SK-N-SH (cell line): ENCODE results near the gene IL32. TPM values are rescaled to one million over a fixed set of nuclear protein-coding genes. Genes with fewer than 3 reads are reported as not detected.

Experiments
- CTCF ChIA-PET: fragments of 300-600, 350-600 bp; formaldehyde crosslinking; extraction: SDS; loops from one replicate; lab custom pipeline; 2021; lab: Yijun Ruan, JAX
- POLR2A ChIA-PET: fragments of 350-600 bp; sonication (Branson Sonifier 250); formaldehyde crosslinking; extraction: SDS; loops from one replicate; lab custom pipeline; 2020; ENCODE audit warnings: antibody characterized with exemption, inconsistent platforms; lab: Yijun Ruan, JAX
- DNase-seq: peaks from one replicate; pipeline ENCODE4 v3.0.0; 2012
- H2AFZ ChIP-seq: fragments of 200-600 bp; sonication (generic); 2 replicates; pipeline ENCODE4 v1.8.1; 2016; ENCODE audit warnings: antibody characterized with exemption, mild to moderate bottlenecking, low read depth
- H3F3A ChIP-seq: fragments of 200-600 bp; sonication (generic); replicated peaks from 2 replicates; pipeline ENCODE3; 2016; ENCODE audit warnings: antibody characterized with exemption, mild to moderate bottlenecking; ENCODE audit not compliant: insufficient read depth
- H3K27ac ChIP-seq, 2 experiments: fragments of 200-500 bp in 1 of 2; fragments of 200-600 bp in 1 of 2; sonication (Bioruptor generic) in 1 of 2; sonication (generic), shearing (Covaris generic) in 1 of 2; 2 replicates each; pipeline versions ENCODE4 v1.5.1 to v1.6.1; 2014 to 2016; ENCODE audit warnings: low read depth in 2 of 2, inconsistent platforms in 1 of 2, low read length in 1 of 2, mild to moderate bottlenecking in 1 of 2, mixed read lengths in 1 of 2
- H3K27me3 ChIP-seq: fragments of 200-600 bp; sonication (generic), shearing (Covaris generic); 2 replicates; pipeline ENCODE4 v1.6.1; 2016; ENCODE audit warnings: mixed run types; ENCODE audit not compliant: insufficient read depth
- H3K36me3 ChIP-seq, 2 experiments: fragments of 200-500 bp in 1 of 2; fragments of 200-600 bp in 1 of 2; sonication (Bioruptor generic) in 1 of 2; sonication (generic) in 1 of 2; replicated peaks in 1 of 2; 2 replicates each; pipeline versions ENCODE3 to v1.5.1; 2014 to 2016; ENCODE audit warnings: low read length in 1 of 2, mild to moderate bottlenecking in 1 of 2; ENCODE audit not compliant: insufficient read depth in 2 of 2, control insufficient read depth in 1 of 2
- H3K4me1 ChIP-seq, 2 experiments: fragments of 200-500 bp in 1 of 2; fragments of 200-600 bp in 1 of 2; sonication (Bioruptor generic) in 1 of 2; sonication (generic), shearing (Covaris generic) in 1 of 2; 2 replicates each; pipeline versions ENCODE4 v1.5.1 to v1.6.1; 2014 to 2016; ENCODE audit warnings: low read depth in 1 of 2, low read length in 1 of 2, mixed run types in 1 of 2; ENCODE audit not compliant: insufficient read depth in 2 of 2, control insufficient read depth in 1 of 2
- H3K4me2 ChIP-seq: fragments of 200-600 bp; sonication (generic), shearing (Covaris generic); 2 replicates; pipeline ENCODE4 v1.6.1; 2017; ENCODE audit warnings: mixed run types
- H3K4me3 ChIP-seq, 2 experiments: fragments of 200-500 bp in 1 of 2; fragments of 200-600 bp in 1 of 2; sonication (Bioruptor generic) in 1 of 2; sonication (generic), shearing (Covaris generic) in 1 of 2; 2 replicates each; pipeline versions ENCODE4 v1.5.1 to v1.8.1; 2014 to 2016; ENCODE audit warnings: low read depth in 2 of 2, inconsistent platforms in 1 of 2, low read length in 1 of 2, mild to moderate bottlenecking in 1 of 2, mixed read lengths in 1 of 2, moderate library complexity in 1 of 2
- H3K79me2 ChIP-seq: fragments of 200-600 bp; sonication (generic); 2 replicates; pipeline ENCODE4 v1.8.1; 2017; ENCODE audit warnings: mild to moderate bottlenecking; ENCODE audit not compliant: insufficient read depth
- H3K9ac ChIP-seq: fragments of 200-600 bp; sonication (generic); 2 replicates; pipeline ENCODE4 v1.6.1; 2017; ENCODE audit warnings: mixed run types
- H3K9me2 ChIP-seq: fragments of 200-600 bp; sonication (generic); 2 replicates; pipeline ENCODE4 v1.6.1; 2017; ENCODE audit warnings: mixed run types
- H3K9me3 ChIP-seq: fragments of 200-600 bp; sonication (generic); 2 replicates; pipeline ENCODE4 v1.6.1; 2017; ENCODE audit warnings: mixed run types, mild to moderate bottlenecking, moderate library complexity
- H4K20me1 ChIP-seq: fragments of 200-600 bp; sonication (generic); 2 replicates; pipeline ENCODE4 v1.6.1; 2017; ENCODE audit warnings: mild to moderate bottlenecking, mixed run types; ENCODE audit not compliant: insufficient read depth
- ELF1 ChIP-seq: IDR thresholded peaks from 2 replicates; pipeline ENCODE4 v1.4.0; 2012
- FOSL2 ChIP-seq: IDR thresholded peaks from 2 replicates; pipeline ENCODE4 v1.4.0; 2012; ENCODE audit warnings: low read depth, mild to moderate bottlenecking, moderate library complexity, borderline replicate concordance
- FOXJ3 ChIP-seq: sonication (generic); formaldehyde crosslinking; IDR thresholded peaks from 2 replicates; pipeline ENCODE4 v1.5.1; 2020; ENCODE audit warnings: mild to moderate bottlenecking, missing genetic modification reagents
- FOXM1 ChIP-seq: IDR thresholded peaks from 2 replicates; pipeline ENCODE4 v1.4.0; 2012; ENCODE audit warnings: low read depth, mild to moderate bottlenecking
- GABPA ChIP-seq: IDR thresholded peaks from 2 replicates; pipeline ENCODE4 v1.4.0; 2012; ENCODE audit warnings: low read depth, mild to moderate bottlenecking
- MAX ChIP-seq: IDR thresholded peaks from 2 replicates; pipeline ENCODE4 v1.4.0; 2012; ENCODE audit warnings: low read depth
- MEF2A ChIP-seq: IDR thresholded peaks from 2 replicates; pipeline ENCODE4 v1.4.0; 2012; ENCODE audit warnings: low read depth, borderline replicate concordance
- POLR2AphosphoS5 ChIP-seq: IDR thresholded peaks from 2 replicates; pipeline ENCODE4 v1.6.1; 2012; ENCODE audit warnings: low read depth, low read length
- RCOR1 ChIP-seq: fragments of 150-350 bp; IDR thresholded peaks from 2 replicates; pipeline ENCODE4 v1.6.1; 2017; ENCODE audit warnings: antibody characterized with exemption, low read length
- SIN3A ChIP-seq: IDR thresholded peaks from 2 replicates; pipeline ENCODE4 v1.6.1; 2012; ENCODE audit warnings: low read depth, mild to moderate bottlenecking, low read length, moderate library complexity, borderline replicate concordance
- TAF1 ChIP-seq: IDR thresholded peaks from 2 replicates; pipeline ENCODE4 v1.6.1; 2012; ENCODE audit warnings: low read depth, mild to moderate bottlenecking, low read length, moderate library complexity, borderline replicate concordance
- USF1 ChIP-seq: IDR thresholded peaks from 2 replicates; pipeline ENCODE4 v1.4.0; 2012; ENCODE audit warnings: low read depth, borderline replicate concordance
- ZBTB33 ChIP-seq: IDR thresholded peaks from 2 replicates; pipeline ENCODE4 v1.4.0; 2012; ENCODE audit warnings: low read depth, borderline replicate concordance
- WGBS: methylation state at CpG from one replicate; pipeline ENCODE4 v1.1.6; 2017; ENCODE audit warnings: low lambda C conversion rate; 5-methylcytosine and 5-hydroxymethylcytosine counted together
- polyA plus RNA-seq, 3 experiments: library from polyadenylated mRNA; depleted of rRNA; stranded (reverse); fragments of >200 nt; gene quantifications; 2 replicates each; pipeline ENCODE4 v1.2.3, GENCODE V29; 2012

The IL32 gene
- polyA plus RNA-seq, 1 of the 3 experiments (the other 2 are of a cell fraction), result 26.4 TPM

GRCh38 chr16:3022208-3022683 is 43.2 kb upstream of the IL32 start (continued):
- TF ChIP-seq SIN3A (peak; percentile 64; the same call in 1 of the 2 replicates), FOXJ3 (CRISPR knock-in tag) (no peak), FOXM1 (0 out of 2 replicates have a peak, but pooled peaks have one; percentile 36), FOSL2 (peak; percentile 99), MAX (no peak), POLR2AphosphoS5 (peak; percentile 64; the same call in 1 of the 2 replicates), GABPA (0 out of 2 replicates have a peak, but pooled peaks have one; percentile 7)

DNA sequence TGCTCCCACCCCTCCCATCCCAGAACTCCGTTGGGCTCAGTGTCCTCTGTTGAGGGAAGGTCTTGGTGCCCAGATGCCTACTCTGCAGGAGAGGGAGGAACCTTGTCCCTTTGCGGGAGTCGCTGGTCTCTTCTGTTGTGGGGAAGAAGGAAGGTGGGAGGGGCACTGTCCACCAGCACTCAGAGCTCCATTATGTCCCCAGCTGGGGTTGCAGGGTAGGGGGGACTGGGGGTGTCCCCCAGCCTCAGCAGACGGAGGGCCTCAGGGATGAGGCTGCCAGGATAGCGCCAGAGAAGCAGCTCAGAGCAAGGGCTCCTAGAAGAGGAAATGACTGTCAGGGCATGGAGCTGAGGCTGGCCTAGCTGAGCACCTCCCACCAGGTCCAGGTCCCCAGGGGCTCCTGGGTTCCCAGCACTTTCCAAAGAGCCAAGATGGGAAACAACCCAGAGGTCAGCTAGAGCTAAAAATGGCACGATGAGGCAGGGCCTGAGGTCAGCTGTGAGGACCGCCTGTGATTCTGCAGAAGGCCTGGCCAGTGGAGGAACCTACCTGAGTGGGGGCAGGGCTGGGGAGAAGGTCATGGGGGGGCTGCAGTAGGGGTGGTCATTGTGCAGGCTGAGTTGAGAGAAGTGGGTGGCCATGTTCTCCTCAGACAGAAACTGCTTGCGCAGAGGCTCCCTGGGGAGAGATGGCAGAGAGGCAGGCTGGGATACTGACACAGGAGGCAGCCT is 42.6 kb upstream of the IL32 start:
- peaks cover 10% of the 10 kb centered on the region for H4K20me1 ChIP-seq

More for the DNA sequence above, 42.6 kb upstream of the IL32 start:
- POLR2A ChIA-PET, result no interaction called here
- Histone ChIP-seq H3K36me3 (peaks cover 21 to 26% of the 10 kb centered on the region in 2 experiments), H3K4me3 (peak overlapping the region; percentile 80 to 88), H3K4me1 (peaks cover 8 to 33% of the 10 kb centered on the region in 2 experiments; a peak in 3 of 4 replicates), H3K4me2 (peak overlapping the region; percentile 99), H3K27me3 (no peaks in the 10 kb centered on the region), H3F3A (peaks cover 51% of the 10 kb centered on the region), H2AFZ (no peak overlapping the region), H3K79me2 (peaks cover 11% of the 10 kb centered on the region; the same call in 1 of the 2 replicates), H3K9ac (peak overlapping the region; percentile 100), H3K27ac (peak overlapping the region; percentile 94 to 99), H3K9me3 (no peaks in the 10 kb centered on the region), H3K9me2 (no peaks in the 10 kb centered on the region)
- CTCF ChIA-PET, result interaction anchor here (0.7 to 8.5 kb wide), 6 partner anchors 9 to 66 kb away, joined by 3 to 111 read pairs (median 4); no protein-coding TSS in a partner anchor
- TF ChIP-seq USF1 (no peak), GABPA (0 out of 2 replicates have a peak, but pooled peaks have one; percentile 3), RCOR1 (no peak), ZBTB33 (0 out of 2 replicates have a peak, but pooled peaks have one; percentile 18), ELF1 (peak; percentile 8; the same call in 1 of the 2 replicates), MEF2A (peak; percentile 31; the same call in 1 of the 2 replicates), FOXM1 (0 out of 2 replicates have a peak, but pooled peaks have one; percentile 9), TAF1 (no peak)
- no peak for DNase-seq
- 7% methylated on average over 8 of the region's 8 CpGs for WGBS
